Fibroblast of lung (primary cell): ENCODE measurements around the gene CD302. TPM values are rescaled to one million over a fixed set of nuclear protein-coding genes. Genes with fewer than 3 reads are reported as not detected.
A peak's percentile ranks its signal among the peaks of the same experiment; 100 is the strongest.

Source experiments
- DNase-seq, 2 donors: peaks; one replicate each; pipeline versions ENCODE4 v3.0.0 to v3.0.0-alpha.2; 2010; ENCODE audit warnings: low read depth in 2 of 2
- H2AFZ ChIP-seq: 2 replicates; pipeline ENCODE4 v1.5.1; 2012; ENCODE audit warnings: low read length, control low read depth, inconsistent platforms
- H3K27ac ChIP-seq: 2 replicates; pipeline ENCODE4 v1.5.1; 2011; ENCODE audit warnings: low read length, control low read depth; ENCODE audit not compliant: insufficient read depth
- H3K27me3 ChIP-seq: 2 replicates; pipeline ENCODE4 v1.5.1; 2011; ENCODE audit warnings: mild to moderate bottlenecking, low read length; ENCODE audit not compliant: control insufficient read depth, insufficient read depth
- H3K36me3 ChIP-seq: 2 replicates; pipeline ENCODE4 v1.5.1; 2011; ENCODE audit warnings: low read length; ENCODE audit not compliant: control insufficient read depth, insufficient read depth
- H3K4me1 ChIP-seq: 2 replicates; pipeline ENCODE4 v1.5.1; 2011; ENCODE audit warnings: low read length; ENCODE audit not compliant: control insufficient read depth, insufficient read depth; ENCODE audit errors: extremely low read depth
- H3K4me2 ChIP-seq: 2 replicates; pipeline ENCODE4 v1.5.1; 2011; ENCODE audit warnings: low read length, control low read depth; ENCODE audit not compliant: insufficient read depth; ENCODE audit errors: extremely low read depth
- H3K4me3 ChIP-seq, 4 experiments: fragments of 200-600 bp in 1 of 4; sonication (generic) in 1 of 4; replicated peaks in 1 of 4; 2 replicates each; pipeline ENCODE4 v1.5.1; 2011 to 2016; ENCODE audit warnings: low read length in 4 of 4, low read depth in 3 of 4, mild to moderate bottlenecking in 3 of 4, control low read depth in 2 of 4, inconsistent platforms in 1 of 4, mixed read lengths in 1 of 4; ENCODE audit not compliant: insufficient read depth in 1 of 4; ENCODE audit errors: control extremely low read depth in 1 of 4
- H3K79me2 ChIP-seq: 2 replicates; pipeline ENCODE4 v1.5.1; 2012; ENCODE audit warnings: mild to moderate bottlenecking, low read length, inconsistent platforms; ENCODE audit not compliant: control insufficient read depth, insufficient read depth
- H3K9ac ChIP-seq: 2 replicates; pipeline ENCODE4 v1.5.1; 2011; ENCODE audit warnings: mild to moderate bottlenecking, low read length, control low read depth; ENCODE audit not compliant: insufficient read depth
- H3K9me3 ChIP-seq: 2 replicates; pipeline ENCODE4 v1.5.1; 2012; ENCODE audit warnings: low read depth, low read length; ENCODE audit not compliant: control insufficient read depth, insufficient read depth
- H4K20me1 ChIP-seq: 2 replicates; pipeline ENCODE4 v1.5.1; 2011; ENCODE audit warnings: low read length; ENCODE audit not compliant: control insufficient read depth, insufficient read depth; ENCODE audit errors: extremely low read depth
- EZH2 ChIP-seq: IDR thresholded peaks from 2 replicates; pipeline ENCODE4 v1.5.1; 2012; ENCODE audit warnings: low read length, control low read depth, mild to moderate bottlenecking; ENCODE audit errors: missing control alignments
- polyA plus RNA-seq, 2 donors: library from polyadenylated mRNA; depleted of rRNA in 1 of 2; stranded (reverse) in 1 of 2; unstranded in 1 of 2; fragments of >200 nt; gene quantifications; 2 replicates each; pipeline ENCODE4 v1.2.1, GENCODE V29; 2011 to 2012; ENCODE audit warnings: missing spikeins in 1 of 2
- total RNA-seq: library from RNA; depleted of rRNA; stranded (reverse); fragments of >200 nt; gene quantifications from 2 replicates; pipeline ENCODE4 v1.2.1, GENCODE V29; 2014
- TF ChIP-seq, protein P1 (sequence below), 2 donors: IDR thresholded peaks in 1 of 2; conservative IDR thresholded peaks in 1 of 2; 1 replicate in 1 of 2; 2 replicates in 1 of 2; pipeline ENCODE4 v1.5.1; 2011 to 2012; ENCODE audit warnings: low read length in 2 of 2, control low read depth in 1 of 2, inconsistent platforms in 1 of 2, low read depth in 1 of 2, mild to moderate bottlenecking in 1 of 2

The CD302 gene
- total and polyA plus RNA-seq, 2 donors (not counting 1 experiment from before 2014, with no cell fraction given), result 9.4 to 19.1 TPM

DNA sequence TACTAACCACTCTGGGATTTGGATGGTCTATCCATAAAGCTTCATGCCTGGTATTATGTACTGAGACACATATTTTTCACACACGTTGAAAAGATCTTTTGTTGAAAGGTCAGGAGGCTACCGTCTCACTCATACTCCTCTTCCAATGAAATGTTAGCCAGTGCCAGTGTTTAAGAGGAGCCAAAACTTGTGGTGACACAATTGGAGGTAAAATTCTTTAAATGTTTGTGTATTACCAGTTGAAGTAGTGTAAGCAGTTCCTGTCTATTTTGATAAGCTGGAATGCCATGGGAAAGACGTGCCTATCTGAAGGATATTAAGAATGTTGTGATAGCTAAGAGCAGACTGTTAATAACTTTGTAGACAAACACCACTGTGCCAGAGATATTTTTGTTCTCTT, 53.6 kb downstream of the CD302 start:
- peaks cover 65% of the 10 kb centered on the region for H3K79me2 ChIP-seq
- TF ChIP-seq EZH2, result no peak
- TF ChIP-seq, protein P1, sequence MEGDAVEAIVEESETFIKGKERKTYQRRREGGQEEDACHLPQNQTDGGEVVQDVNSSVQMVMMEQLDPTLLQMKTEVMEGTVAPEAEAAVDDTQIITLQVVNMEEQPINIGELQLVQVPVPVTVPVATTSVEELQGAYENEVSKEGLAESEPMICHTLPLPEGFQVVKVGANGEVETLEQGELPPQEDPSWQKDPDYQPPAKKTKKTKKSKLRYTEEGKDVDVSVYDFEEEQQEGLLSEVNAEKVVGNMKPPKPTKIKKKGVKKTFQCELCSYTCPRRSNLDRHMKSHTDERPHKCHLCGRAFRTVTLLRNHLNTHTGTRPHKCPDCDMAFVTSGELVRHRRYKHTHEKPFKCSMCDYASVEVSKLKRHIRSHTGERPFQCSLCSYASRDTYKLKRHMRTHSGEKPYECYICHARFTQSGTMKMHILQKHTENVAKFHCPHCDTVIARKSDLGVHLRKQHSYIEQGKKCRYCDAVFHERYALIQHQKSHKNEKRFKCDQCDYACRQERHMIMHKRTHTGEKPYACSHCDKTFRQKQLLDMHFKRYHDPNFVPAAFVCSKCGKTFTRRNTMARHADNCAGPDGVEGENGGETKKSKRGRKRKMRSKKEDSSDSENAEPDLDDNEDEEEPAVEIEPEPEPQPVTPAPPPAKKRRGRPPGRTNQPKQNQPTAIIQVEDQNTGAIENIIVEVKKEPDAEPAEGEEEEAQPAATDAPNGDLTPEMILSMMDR (conservative IDR thresholded peaks at IDR 0.05 in 1 of 2, IDR thresholded peaks at IDR 0.05 in 1 of 2; ENCODE audit: low read depth in 1 of 2, low read length in 2 of 2), result no peak
- H4K20me1 ChIP-seq, result no peaks in the 10 kb centered on the region
- H3K9ac ChIP-seq, result no peak overlapping the region
- H3K4me1 ChIP-seq, result no peaks in the 10 kb centered on the region
- DNase-seq, result peak in 1 of 2 donors; percentile 72
- peaks cover 8% of the 10 kb centered on the region for H3K36me3 ChIP-seq
- H3K27ac ChIP-seq, result no peak overlapping the region
- H3K9me3 ChIP-seq, result no peaks in the 10 kb centered on the region
- no peaks in the 10 kb centered on the region for H3K27me3 ChIP-seq
- no peak overlapping the region for H3K4me2 ChIP-seq
- H2AFZ ChIP-seq, result no peak overlapping the region
- H3K4me3 ChIP-seq, result no peak overlapping the region

DNA sequence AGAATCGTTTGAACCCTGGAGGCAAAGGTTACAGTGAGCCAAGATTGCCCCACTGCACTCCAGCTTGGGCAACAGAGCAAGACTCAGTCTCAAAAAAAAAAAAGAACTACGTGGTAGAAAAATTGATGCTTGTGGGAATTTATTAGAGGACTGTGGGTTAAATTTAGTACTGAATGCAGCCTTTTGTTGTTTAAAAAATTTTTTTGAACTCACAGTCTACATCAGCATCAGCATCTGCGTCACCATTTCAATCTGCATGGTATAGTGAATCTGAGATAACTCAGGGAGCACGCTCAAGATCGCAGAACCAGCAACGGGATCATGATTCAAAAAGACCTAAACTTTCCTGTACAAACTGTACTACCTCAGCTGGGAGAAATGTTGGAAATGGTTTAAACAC, 55.2 kb downstream of the CD302 start:
- H3K27me3 ChIP-seq, result no peaks in the 10 kb centered on the region
- no peak overlapping the region for H3K4me3 ChIP-seq
- DNase-seq, result no peak
- H3K79me2 ChIP-seq, result peaks cover 70% of the 10 kb centered on the region
- no peaks in the 10 kb centered on the region for H3K4me1 ChIP-seq
- H3K4me2 ChIP-seq, result no peak overlapping the region
- H3K27ac ChIP-seq, result no peak overlapping the region
- no peaks in the 10 kb centered on the region for H4K20me1 ChIP-seq
- no peak overlapping the region for H2AFZ ChIP-seq
- H3K9ac ChIP-seq, result no peak overlapping the region
- TF ChIP-seq, protein P1 (conservative IDR thresholded peaks at IDR 0.05 in 1 of 2, IDR thresholded peaks at IDR 0.05 in 1 of 2; ENCODE audit: low read depth in 1 of 2, low read length in 2 of 2), result no peak
- no peak for TF ChIP-seq EZH2
- H3K36me3 ChIP-seq, result peaks cover 15% of the 10 kb centered on the region
- no peaks in the 10 kb centered on the region for H3K9me3 ChIP-seq

DNA sequence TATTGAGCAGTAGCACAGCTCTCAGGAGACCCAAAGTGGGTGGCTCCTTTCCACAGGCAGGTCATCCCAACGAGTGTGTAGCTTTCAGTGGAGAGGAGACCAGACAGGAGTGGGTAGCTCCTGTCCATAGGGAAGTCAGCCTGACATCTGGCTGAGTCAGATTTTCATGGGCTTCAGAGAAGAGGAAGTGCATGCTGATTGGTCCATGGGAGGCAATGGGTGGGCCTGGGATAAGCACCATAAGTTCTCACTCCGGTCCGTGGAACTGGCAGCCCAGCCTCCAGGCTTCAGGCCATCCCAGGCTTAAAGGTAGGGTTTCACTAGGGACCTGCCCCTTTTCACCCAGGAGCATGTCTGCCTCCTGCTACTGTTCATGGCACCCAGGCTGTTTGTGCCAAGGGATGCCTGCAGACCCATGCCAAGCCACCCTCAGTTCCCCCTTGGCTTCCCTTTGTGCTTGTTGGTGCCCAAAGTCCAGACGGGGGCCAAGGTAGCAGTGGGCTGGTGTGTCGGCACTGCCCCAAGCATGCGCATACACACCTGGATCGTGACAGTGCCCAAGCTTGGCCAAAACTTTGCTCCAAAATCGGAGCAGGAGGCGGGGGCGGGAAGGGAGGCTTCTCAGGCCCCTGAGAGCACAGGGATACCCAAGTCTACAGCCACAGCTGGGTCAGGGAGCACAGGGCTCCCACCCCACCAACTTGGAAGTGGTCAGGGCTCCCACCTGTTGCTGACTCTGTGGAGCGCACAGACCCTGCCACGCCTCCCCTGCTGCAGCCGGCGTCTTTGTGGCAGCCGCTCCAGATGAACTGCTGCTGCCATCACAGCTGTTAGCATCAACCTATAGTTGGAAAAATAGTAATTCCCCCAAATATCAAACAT, 59.3 kb downstream of the CD302 start:
- H3K36me3 ChIP-seq, result peaks cover 17% of the 10 kb centered on the region
- no peaks in the 10 kb centered on the region for H3K27me3 ChIP-seq
- DNase-seq, result no peak
- no peak overlapping the region for H3K4me2 ChIP-seq
- H3K4me3 ChIP-seq, result no peak overlapping the region
- no peak for TF ChIP-seq EZH2
- TF ChIP-seq, protein P1 (conservative IDR thresholded peaks at IDR 0.05 in 1 of 2, IDR thresholded peaks at IDR 0.05 in 1 of 2; ENCODE audit: low read depth in 1 of 2, low read length in 2 of 2), result no peak
- peaks cover 92% of the 10 kb centered on the region for H3K79me2 ChIP-seq
- no peak overlapping the region for H3K27ac ChIP-seq
- H4K20me1 ChIP-seq, result no peaks in the 10 kb centered on the region
- no peak overlapping the region for H3K9ac ChIP-seq
- H3K4me1 ChIP-seq, result peaks cover 2% of the 10 kb centered on the region
- no peaks in the 10 kb centered on the region for H3K9me3 ChIP-seq
- H2AFZ ChIP-seq, result no peak overlapping the region
